Neutrophil (primary cell): ENCODE results near the gene RALBP1.
A peak's percentile ranks its signal among the peaks of the same experiment; 100 is the strongest.

ENCODE experiments used
- H3K27ac ChIP-seq: fragments of 200-600 bp; sonication (generic); 2 replicates; pipeline ENCODE4 v1.5.1; 2016; ENCODE audit warnings: mild to moderate bottlenecking, moderate library complexity
- H3K27me3 ChIP-seq: fragments of 200-600 bp; sonication (generic); 2 replicates; pipeline ENCODE4 v1.6.0; 2016; ENCODE audit warnings: mild to moderate bottlenecking
- H3K36me3 ChIP-seq: fragments of 200-600 bp; sonication (generic); 2 replicates; pipeline ENCODE4 v1.5.1; 2017
- H3K4me1 ChIP-seq, 2 experiments: fragments of 200-600 bp in 1 of 2; sonication (generic) in 1 of 2; 1 replicate in 1 of 2; 2 replicates in 1 of 2; pipeline versions ENCODE4 v1.5.1 to v1.6.1; 2013 to 2016; ENCODE audit warnings: low read depth in 1 of 2, low read length in 1 of 2, mild to moderate bottlenecking in 1 of 2, moderate library complexity in 1 of 2; ENCODE audit not compliant: control insufficient read depth in 1 of 2, insufficient read depth in 1 of 2
- H3K4me3 ChIP-seq, 2 experiments: fragments of 200-600 bp in 1 of 2; sonication (generic) in 1 of 2; 1 replicate in 1 of 2; 2 replicates in 1 of 2; pipeline ENCODE4 v1.5.1; 2013 to 2016; ENCODE audit warnings: low read depth in 1 of 2, low read length in 1 of 2, mild to moderate bottlenecking in 1 of 2, moderate library complexity in 1 of 2
- H3K9me3 ChIP-seq: fragments of 200-600 bp; sonication (generic); 2 replicates; pipeline ENCODE4 v1.5.1; 2016
- TF ChIP-seq, protein P1 (sequence below): fragments of 200-600 bp; sonication (generic); IDR thresholded peaks from 2 replicates; pipeline ENCODE4 v1.5.1; 2016; ENCODE audit warnings: antibody characterized with exemption

RALBP1 gene

DNA sequence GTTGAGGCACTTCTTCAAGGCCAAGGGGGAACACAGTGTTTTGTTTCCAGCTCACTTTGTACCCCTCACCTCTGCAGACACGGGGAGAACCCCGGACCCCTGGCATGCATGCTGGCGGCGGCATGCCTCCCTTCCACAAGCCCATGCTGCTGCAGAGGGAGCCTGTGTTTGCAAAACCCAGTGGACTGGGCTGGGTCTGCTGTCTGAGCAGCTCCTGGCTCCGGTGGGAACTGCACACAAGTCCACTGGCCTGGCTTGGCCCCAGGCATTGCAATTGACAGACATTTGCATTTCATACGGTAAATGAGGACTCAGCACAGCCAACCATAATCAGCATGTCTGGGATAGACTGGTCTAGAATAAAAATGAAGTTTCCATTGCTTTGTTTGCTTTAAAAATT lies 62.4 kb downstream of the RALBP1 start:
- no peaks in the 10 kb centered on the region for H3K27me3 ChIP-seq
- H3K4me1 ChIP-seq, result no peaks in the 10 kb centered on the region
- TF ChIP-seq, protein P1, sequence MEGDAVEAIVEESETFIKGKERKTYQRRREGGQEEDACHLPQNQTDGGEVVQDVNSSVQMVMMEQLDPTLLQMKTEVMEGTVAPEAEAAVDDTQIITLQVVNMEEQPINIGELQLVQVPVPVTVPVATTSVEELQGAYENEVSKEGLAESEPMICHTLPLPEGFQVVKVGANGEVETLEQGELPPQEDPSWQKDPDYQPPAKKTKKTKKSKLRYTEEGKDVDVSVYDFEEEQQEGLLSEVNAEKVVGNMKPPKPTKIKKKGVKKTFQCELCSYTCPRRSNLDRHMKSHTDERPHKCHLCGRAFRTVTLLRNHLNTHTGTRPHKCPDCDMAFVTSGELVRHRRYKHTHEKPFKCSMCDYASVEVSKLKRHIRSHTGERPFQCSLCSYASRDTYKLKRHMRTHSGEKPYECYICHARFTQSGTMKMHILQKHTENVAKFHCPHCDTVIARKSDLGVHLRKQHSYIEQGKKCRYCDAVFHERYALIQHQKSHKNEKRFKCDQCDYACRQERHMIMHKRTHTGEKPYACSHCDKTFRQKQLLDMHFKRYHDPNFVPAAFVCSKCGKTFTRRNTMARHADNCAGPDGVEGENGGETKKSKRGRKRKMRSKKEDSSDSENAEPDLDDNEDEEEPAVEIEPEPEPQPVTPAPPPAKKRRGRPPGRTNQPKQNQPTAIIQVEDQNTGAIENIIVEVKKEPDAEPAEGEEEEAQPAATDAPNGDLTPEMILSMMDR, result no peak
- no peak overlapping the region for H3K4me3 ChIP-seq
- H3K27ac ChIP-seq, result no peak overlapping the region
- H3K36me3 ChIP-seq, result peaks cover 79% of the 10 kb centered on the region
- no peaks in the 10 kb centered on the region for H3K9me3 ChIP-seq

- no peaks in the 10 kb centered on the region for H3K4me1 ChIP-seq
- peaks cover 66% of the 10 kb centered on the region for H3K36me3 ChIP-seq
- H3K4me3 ChIP-seq, result no peak overlapping the region
- no peak overlapping the region for H3K27ac ChIP-seq
- H3K27me3 ChIP-seq, result no peaks in the 10 kb centered on the region
- no peaks in the 10 kb centered on the region for H3K9me3 ChIP-seq
- TF ChIP-seq, protein P1, result no peak
These were observed 64.0 kb downstream of the RALBP1 start for GRCh38 chr18:9539283-9539682.

GRCh38 chr18:9539938-9540337 lies 64.6 kb downstream of the RALBP1 start:
- H3K36me3 ChIP-seq, result peaks cover 66% of the 10 kb centered on the region
- H3K27me3 ChIP-seq, result no peaks in the 10 kb centered on the region
- no peaks in the 10 kb centered on the region for H3K9me3 ChIP-seq
- no peak overlapping the region for H3K4me3 ChIP-seq
- H3K4me1 ChIP-seq, result no peaks in the 10 kb centered on the region
- TF ChIP-seq, protein P1, result no peak
- H3K27ac ChIP-seq, result no peak overlapping the region

DNA sequence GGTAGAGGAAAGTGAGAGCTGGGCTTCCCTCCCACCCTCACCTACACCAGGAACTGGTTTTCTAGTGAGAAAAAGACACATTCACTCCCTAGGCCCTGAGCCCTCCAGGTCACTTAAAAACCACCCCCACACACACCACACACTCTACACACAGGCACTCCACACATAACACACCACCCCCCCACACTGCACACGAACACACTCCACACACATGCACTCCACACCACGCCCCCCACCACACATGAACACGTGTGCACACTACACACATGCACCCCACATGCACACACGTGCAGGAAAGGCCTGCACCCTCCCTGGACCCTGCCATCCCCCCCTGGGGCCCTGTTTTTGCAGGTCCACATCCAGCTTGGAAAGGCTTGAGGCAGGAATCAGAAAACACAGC lies 67.6 kb downstream of the RALBP1 start:
- TF ChIP-seq, protein P1, result no peak
- Histone ChIP-seq H3K36me3 (peaks cover 70% of the 10 kb centered on the region), H3K4me1 (no peaks in the 10 kb centered on the region), H3K27ac (no peak overlapping the region), H3K4me3 (no peak overlapping the region), H3K9me3 (no peaks in the 10 kb centered on the region), H3K27me3 (no peaks in the 10 kb centered on the region)

GRCh38 chr18:9545029-9545428 lies 69.7 kb downstream of the RALBP1 start:
- TF ChIP-seq, protein P1, result no peak

GRCh38 chr18:9546468-9546867 lies 71.2 kb downstream of the RALBP1 start:
- no peak overlapping the region for H3K4me3 ChIP-seq
- TF ChIP-seq, protein P1, result no peak
- no peaks in the 10 kb centered on the region for H3K4me1 ChIP-seq

More at GRCh38 chr18:9545029-9545428, 69.7 kb downstream of the RALBP1 start:
- Histone ChIP-seq H3K27ac (peak overlapping the region; percentile 11), H3K4me1 (no peaks in the 10 kb centered on the region), H3K36me3 (peaks cover 70% of the 10 kb centered on the region), H3K27me3 (no peaks in the 10 kb centered on the region), H3K4me3 (no peak overlapping the region), H3K9me3 (no peaks in the 10 kb centered on the region)

More at GRCh38 chr18:9546468-9546867, 71.2 kb downstream of the RALBP1 start:
- Histone ChIP-seq H3K9me3 (no peaks in the 10 kb centered on the region), H3K27ac (no peak overlapping the region), H3K36me3 (peaks cover 75% of the 10 kb centered on the region), H3K27me3 (no peaks in the 10 kb centered on the region)
